Measurements from ENCODE around the gene DENND1A. TPM values are rescaled to one million over a fixed set of nuclear protein-coding genes. Genes with fewer than 3 reads are reported as not detected.

Gene DENND1A
- polyA plus RNA-seq, 2 of the 4 experiments (the other 2 are of a cell fraction) = 15.1 to 21.9 TPM

DNA sequence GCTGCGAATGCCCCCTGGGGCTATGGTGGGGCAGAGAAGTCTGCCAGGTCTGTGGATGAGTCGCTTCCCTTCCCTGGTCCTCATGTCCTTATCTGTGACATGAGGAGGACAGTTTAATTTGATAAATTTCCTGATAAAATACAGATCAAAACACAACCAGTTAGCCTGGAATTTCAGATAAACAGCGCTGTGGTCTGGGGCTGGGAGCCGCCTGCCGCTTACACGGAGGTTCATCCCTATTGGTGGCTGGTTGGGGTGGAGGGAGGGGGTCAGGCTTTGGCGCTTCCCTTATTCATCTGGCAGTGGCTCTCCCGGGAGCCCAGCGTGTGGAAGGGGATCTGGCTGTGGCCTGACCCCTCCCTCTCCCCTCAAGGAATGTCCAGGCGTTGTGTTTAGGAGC lies 556.0 kb downstream of the DENND1A start:
- Histone ChIP-seq H3K27ac (no peak overlapping the region), H3K4me2 (no peak overlapping the region), H3K9me3 (no peaks in the 10 kb centered on the region), H3K4me1 (no peaks in the 10 kb centered on the region), H3K4me3 (no peak overlapping the region)
- WGBS (ENCODE audit: missing lambda C conversion rate) = 64% methylated on average over 10 of the region's 10 CpGs
- POLR2A ChIA-PET = no interaction called here
- ATAC-seq (no peak), FAIRE-seq (no peak), DNase-seq (ENCODE audit: low read depth in 1 of 2, low spot score in 1 of 2) (no peak)
- CTCF ChIA-PET = interaction anchor here (0.5 kb wide), 1 partner anchor 708 kb away, joined by 3 read pairs; no protein-coding TSS in a partner anchor
- TF ChIP-seq, protein P1, sequence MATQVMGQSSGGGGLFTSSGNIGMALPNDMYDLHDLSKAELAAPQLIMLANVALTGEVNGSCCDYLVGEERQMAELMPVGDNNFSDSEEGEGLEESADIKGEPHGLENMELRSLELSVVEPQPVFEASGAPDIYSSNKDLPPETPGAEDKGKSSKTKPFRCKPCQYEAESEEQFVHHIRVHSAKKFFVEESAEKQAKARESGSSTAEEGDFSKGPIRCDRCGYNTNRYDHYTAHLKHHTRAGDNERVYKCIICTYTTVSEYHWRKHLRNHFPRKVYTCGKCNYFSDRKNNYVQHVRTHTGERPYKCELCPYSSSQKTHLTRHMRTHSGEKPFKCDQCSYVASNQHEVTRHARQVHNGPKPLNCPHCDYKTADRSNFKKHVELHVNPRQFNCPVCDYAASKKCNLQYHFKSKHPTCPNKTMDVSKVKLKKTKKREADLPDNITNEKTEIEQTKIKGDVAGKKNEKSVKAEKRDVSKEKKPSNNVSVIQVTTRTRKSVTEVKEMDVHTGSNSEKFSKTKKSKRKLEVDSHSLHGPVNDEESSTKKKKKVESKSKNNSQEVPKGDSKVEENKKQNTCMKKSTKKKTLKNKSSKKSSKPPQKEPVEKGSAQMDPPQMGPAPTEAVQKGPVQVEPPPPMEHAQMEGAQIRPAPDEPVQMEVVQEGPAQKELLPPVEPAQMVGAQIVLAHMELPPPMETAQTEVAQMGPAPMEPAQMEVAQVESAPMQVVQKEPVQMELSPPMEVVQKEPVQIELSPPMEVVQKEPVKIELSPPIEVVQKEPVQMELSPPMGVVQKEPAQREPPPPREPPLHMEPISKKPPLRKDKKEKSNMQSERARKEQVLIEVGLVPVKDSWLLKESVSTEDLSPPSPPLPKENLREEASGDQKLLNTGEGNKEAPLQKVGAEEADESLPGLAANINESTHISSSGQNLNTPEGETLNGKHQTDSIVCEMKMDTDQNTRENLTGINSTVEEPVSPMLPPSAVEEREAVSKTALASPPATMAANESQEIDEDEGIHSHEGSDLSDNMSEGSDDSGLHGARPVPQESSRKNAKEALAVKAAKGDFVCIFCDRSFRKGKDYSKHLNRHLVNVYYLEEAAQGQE (IDR thresholded peaks at IDR 0.05) = no peak
- TF ChIP-seq ELK1 (IDR thresholded peaks at IDR 0.05; ENCODE audit: low read depth, low read length) = no peak
- TF ChIP-seq ESRRA (IDR thresholded peaks at IDR 0.05; ENCODE audit: borderline replicate concordance, low read length) = no peak
- no peak for TF ChIP-seq RCOR1 (IDR thresholded peaks at IDR 0.05; ENCODE audit: low read depth, low read length)
- no peak for TF ChIP-seq PHF8 (IDR thresholded peaks at IDR 0.05; ENCODE audit: borderline replicate concordance, low read depth)
- TF ChIP-seq FOXS1 (CRISPR knock-in tag; IDR thresholded peaks at IDR 0.05) = no peak
- no peak for TF ChIP-seq USF2 (IDR thresholded peaks at IDR 0.05)
- no peak for TF ChIP-seq CEBPB (IDR thresholded peaks at IDR 0.05)
- no peak for TF ChIP-seq HOXA7 (CRISPR knock-in tag; IDR thresholded peaks at IDR 0.05)
- no peak for TF ChIP-seq KDM1A (IDR thresholded peaks at IDR 0.05; ENCODE audit: low read depth)
- no peak for TF ChIP-seq MAX (IDR thresholded peaks at IDR 0.05)
- no peak for TF ChIP-seq TP53 (CRISPR knock-in tag; IDR thresholded peaks at IDR 0.05)
- TF ChIP-seq MAZ (IDR thresholded peaks at IDR 0.05; ENCODE audit: borderline replicate concordance, low read depth, low read length) = no peak
- no peak for TF ChIP-seq JUNB (IDR thresholded peaks at IDR 0.05)

- peaks cover 2% of the 10 kb centered on the region for H3K4me1 ChIP-seq
- ChIA-PET CTCF (no interaction called here), POLR2A (no interaction called here)
- no peak overlapping the region for H3K4me3 ChIP-seq
- no peak for ATAC-seq
- no peak overlapping the region for H3K27ac ChIP-seq
- 67% methylated on average over 52 of the region's 60 CpGs for WGBS (ENCODE audit: missing lambda C conversion rate)
- no peaks in the 10 kb centered on the region for H3K9me3 ChIP-seq
- H3K4me2 ChIP-seq = no peak overlapping the region
- no peak for DNase-seq (ENCODE audit: low read depth in 1 of 2, low spot score in 1 of 2)
- no peak for FAIRE-seq
- TF ChIP-seq HOXB13 (CRISPR knock-in tag; IDR thresholded peaks at IDR 0.05; ENCODE audit: low read depth) = no peak
- TF ChIP-seq HOXB5 (CRISPR knock-in tag; IDR thresholded peaks at IDR 0.05) = no peak
- no peak for TF ChIP-seq FOSB (CRISPR knock-in tag; IDR thresholded peaks at IDR 0.05)
- TF ChIP-seq, protein P2, sequence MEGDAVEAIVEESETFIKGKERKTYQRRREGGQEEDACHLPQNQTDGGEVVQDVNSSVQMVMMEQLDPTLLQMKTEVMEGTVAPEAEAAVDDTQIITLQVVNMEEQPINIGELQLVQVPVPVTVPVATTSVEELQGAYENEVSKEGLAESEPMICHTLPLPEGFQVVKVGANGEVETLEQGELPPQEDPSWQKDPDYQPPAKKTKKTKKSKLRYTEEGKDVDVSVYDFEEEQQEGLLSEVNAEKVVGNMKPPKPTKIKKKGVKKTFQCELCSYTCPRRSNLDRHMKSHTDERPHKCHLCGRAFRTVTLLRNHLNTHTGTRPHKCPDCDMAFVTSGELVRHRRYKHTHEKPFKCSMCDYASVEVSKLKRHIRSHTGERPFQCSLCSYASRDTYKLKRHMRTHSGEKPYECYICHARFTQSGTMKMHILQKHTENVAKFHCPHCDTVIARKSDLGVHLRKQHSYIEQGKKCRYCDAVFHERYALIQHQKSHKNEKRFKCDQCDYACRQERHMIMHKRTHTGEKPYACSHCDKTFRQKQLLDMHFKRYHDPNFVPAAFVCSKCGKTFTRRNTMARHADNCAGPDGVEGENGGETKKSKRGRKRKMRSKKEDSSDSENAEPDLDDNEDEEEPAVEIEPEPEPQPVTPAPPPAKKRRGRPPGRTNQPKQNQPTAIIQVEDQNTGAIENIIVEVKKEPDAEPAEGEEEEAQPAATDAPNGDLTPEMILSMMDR (IDR thresholded peaks at IDR 0.05) = no peak
- TF ChIP-seq FOSL2 (IDR thresholded peaks at IDR 0.05) = no peak
- TF ChIP-seq FOSL2 (CRISPR knock-in tag; IDR thresholded peaks at IDR 0.05) = no peak
- no peak for TF ChIP-seq KDM1A (IDR thresholded peaks at IDR 0.05; ENCODE audit: low read depth)
- no peak for TF ChIP-seq EHMT2 (IDR thresholded peaks at IDR 0.05; ENCODE audit: low read depth)
- TF ChIP-seq POLR2A (IDR thresholded peaks at IDR 0.05; ENCODE audit: low read length) = no peak
- TF ChIP-seq EP300 (IDR thresholded peaks at IDR 0.05) = no peak
- TF ChIP-seq TP53 (CRISPR knock-in tag; IDR thresholded peaks at IDR 0.05) = no peak
- no peak for TF ChIP-seq RAD21 (conservative IDR thresholded peaks at IDR 0.05 in 1 of 2, IDR thresholded peaks at IDR 0.05 in 1 of 2)
- no peak for TF ChIP-seq ATOH8 (CRISPR knock-in tag; IDR thresholded peaks at IDR 0.05; ENCODE audit: low read depth)
- no peak for TF ChIP-seq MAX (IDR thresholded peaks at IDR 0.05)
- TF ChIP-seq NFE2L2 (conservative IDR thresholded peaks at IDR 0.05; ENCODE audit: low read length) = no peak
- TF ChIP-seq RFX5 (IDR thresholded peaks at IDR 0.05) = no peak
These were observed 556.4 kb downstream of the DENND1A start for GRCh38 chr9:123373447-123373923.
